Measurements from ENCODE around the gene FAM83B. TPM values are rescaled to one million over a fixed set of nuclear protein-coding genes. Genes with fewer than 3 reads are reported as not detected.
"Not testable (repeated sequence)": the region's sequence is repeated elsewhere in the genome, so short reads cannot be mapped to it uniquely, and the experiment has no call there.

The FAM83B gene
- total RNA-seq, 1 donor from 2014 or later = not detected

GRCh38 chr6:54861905-54862616 is 15.5 kb downstream of the FAM83B start:
- no peak for DNase-seq (ENCODE audit: low read depth in 2 of 2)

GRCh38 chr6:54864272-54864671 is 17.7 kb downstream of the FAM83B start:
- DNase-seq (ENCODE audit: low read depth in 2 of 2) = no peak

GRCh38 chr6:54865091-54865631 is 18.6 kb downstream of the FAM83B start:
- DNase-seq (ENCODE audit: low read depth in 2 of 2) = no peak

GRCh38 chr6:54868556-54868955 is 22.0 kb downstream of the FAM83B start:
- DNase-seq (ENCODE audit: low read depth in 2 of 2) = no peak

GRCh38 chr6:54873599-54873998 is 27.0 kb downstream of the FAM83B start:
- no peak for DNase-seq (ENCODE audit: low read depth in 2 of 2)

- DNase-seq (ENCODE audit: low read depth in 2 of 2) = no peak
Measured at GRCh38 chr6:54874349-54875048, 27.9 kb downstream of the FAM83B start.

- no peak for DNase-seq (ENCODE audit: low read depth in 2 of 2)
Measured at GRCh38 chr6:54875539-54875938, 29.0 kb downstream of the FAM83B start.

- no peak for DNase-seq (ENCODE audit: low read depth in 2 of 2)
Measured at GRCh38 chr6:54876365-54876764, 29.8 kb downstream of the FAM83B start.

GRCh38 chr6:54876871-54877270 is 30.3 kb downstream of the FAM83B start:
- DNase-seq (ENCODE audit: low read depth in 2 of 2) = no peak

GRCh38 chr6:54877713-54878317 is 31.2 kb downstream of the FAM83B start:
- DNase-seq (ENCODE audit: low read depth in 2 of 2) = no peak

- no peak for DNase-seq (ENCODE audit: low read depth in 2 of 2)
Measured at GRCh38 chr6:54878718-54879117, 32.1 kb downstream of the FAM83B start.

- no peak for DNase-seq (ENCODE audit: low read depth in 2 of 2)
Measured at GRCh38 chr6:54879188-54879985, 32.8 kb downstream of the FAM83B start.

GRCh38 chr6:54881067-54881730 is 34.6 kb downstream of the FAM83B start:
- DNase-seq (ENCODE audit: low read depth in 2 of 2) = no peak

GRCh38 chr6:54881891-54882290 is 35.3 kb downstream of the FAM83B start:
- DNase-seq (ENCODE audit: low read depth in 2 of 2) = not testable (repeated sequence)

GRCh38 chr6:54886932-54887584 is 40.5 kb downstream of the FAM83B start:
- DNase-seq (ENCODE audit: low read depth in 2 of 2) = no peak

- DNase-seq (ENCODE audit: low read depth in 2 of 2) = no peak
Measured at GRCh38 chr6:54891536-54891935, 45.0 kb downstream of the FAM83B start.

GRCh38 chr6:54892831-54893230 is 46.3 kb downstream of the FAM83B start:
- no peak for DNase-seq (ENCODE audit: low read depth in 2 of 2)

GRCh38 chr6:54893818-54894217 is 47.2 kb downstream of the FAM83B start:
- DNase-seq (ENCODE audit: low read depth in 2 of 2) = no peak

- no peak for DNase-seq (ENCODE audit: low read depth in 2 of 2)
Measured at GRCh38 chr6:54896302-54896701, 49.7 kb downstream of the FAM83B start.

- DNase-seq (ENCODE audit: low read depth in 2 of 2) = no peak
Measured at GRCh38 chr6:54897462-54898189, 51.1 kb downstream of the FAM83B start.

Data from lung microvascular endothelial cell (primary cell).